Mammary epithelial cell (primary cell): ENCODE measurements around the gene GDAP2.

Experiments
- EZH2 ChIP-seq: IDR thresholded peaks from 2 replicates; pipeline ENCODE4 v1.6.1; 2012; ENCODE audit warnings: low read length, inconsistent platforms, borderline replicate concordance
- TF ChIP-seq, protein P1 (sequence below), 2 donors: IDR thresholded peaks in 1 of 2; conservative IDR thresholded peaks in 1 of 2; 2 replicates each; pipeline ENCODE4 v1.5.1; 2011 to 2012; ENCODE audit warnings: inconsistent platforms in 2 of 2, low read length in 2 of 2, mild to moderate bottlenecking in 2 of 2, control low read depth in 1 of 2, low read depth in 1 of 2; ENCODE audit not compliant: insufficient read depth in 1 of 2; ENCODE audit errors: extremely low read depth in 1 of 2

DNA sequence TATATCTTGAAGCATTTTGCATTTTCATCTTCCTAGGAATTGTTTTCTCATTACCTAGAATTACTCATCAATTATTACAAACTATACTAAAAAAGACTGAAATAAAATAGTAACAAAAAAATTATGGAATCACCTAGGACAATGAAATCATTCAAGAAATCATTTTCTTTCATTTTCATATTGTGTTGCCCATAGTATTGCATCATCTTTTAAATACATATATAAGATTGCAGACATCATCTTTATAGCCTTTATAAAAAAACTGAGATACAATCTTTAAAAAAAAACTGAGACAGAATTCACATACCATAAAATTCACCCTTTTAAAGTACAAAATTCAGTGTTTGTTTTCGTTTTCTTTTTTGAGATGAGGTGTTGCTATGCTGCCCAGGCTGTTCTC is 29.6 kb downstream of the GDAP2 start:
- no peak for TF ChIP-seq EZH2
- TF ChIP-seq, protein P1, sequence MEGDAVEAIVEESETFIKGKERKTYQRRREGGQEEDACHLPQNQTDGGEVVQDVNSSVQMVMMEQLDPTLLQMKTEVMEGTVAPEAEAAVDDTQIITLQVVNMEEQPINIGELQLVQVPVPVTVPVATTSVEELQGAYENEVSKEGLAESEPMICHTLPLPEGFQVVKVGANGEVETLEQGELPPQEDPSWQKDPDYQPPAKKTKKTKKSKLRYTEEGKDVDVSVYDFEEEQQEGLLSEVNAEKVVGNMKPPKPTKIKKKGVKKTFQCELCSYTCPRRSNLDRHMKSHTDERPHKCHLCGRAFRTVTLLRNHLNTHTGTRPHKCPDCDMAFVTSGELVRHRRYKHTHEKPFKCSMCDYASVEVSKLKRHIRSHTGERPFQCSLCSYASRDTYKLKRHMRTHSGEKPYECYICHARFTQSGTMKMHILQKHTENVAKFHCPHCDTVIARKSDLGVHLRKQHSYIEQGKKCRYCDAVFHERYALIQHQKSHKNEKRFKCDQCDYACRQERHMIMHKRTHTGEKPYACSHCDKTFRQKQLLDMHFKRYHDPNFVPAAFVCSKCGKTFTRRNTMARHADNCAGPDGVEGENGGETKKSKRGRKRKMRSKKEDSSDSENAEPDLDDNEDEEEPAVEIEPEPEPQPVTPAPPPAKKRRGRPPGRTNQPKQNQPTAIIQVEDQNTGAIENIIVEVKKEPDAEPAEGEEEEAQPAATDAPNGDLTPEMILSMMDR (conservative IDR thresholded peaks at IDR 0.05 in 1 of 2, IDR thresholded peaks at IDR 0.05 in 1 of 2; ENCODE audit: extremely low read depth in 1 of 2, insufficient read depth in 1 of 2, low read depth in 1 of 2, low read length in 2 of 2): no peak
